ENCODE data around the gene ZIC5.
"Not testable (repeated sequence)": the region's sequence is repeated elsewhere in the genome, so short reads cannot be mapped to it uniquely, and the experiment has no call there.

Gene ZIC5

GRCh38 chr13:99960663-99961311 lies 10.8 kb downstream of the ZIC5 start:
- DNase-seq (ENCODE audit: low read depth in 1 of 2, low spot score in 1 of 2): no peak

GRCh38 chr13:99959540-99960230 lies 11.9 kb downstream of the ZIC5 start:
- DNase-seq (ENCODE audit: low read depth in 1 of 2, low spot score in 1 of 2): no peak

- DNase-seq (ENCODE audit: low read depth in 1 of 2, low spot score in 1 of 2): no peak
Observed at GRCh38 chr13:99959127-99959539, 12.4 kb downstream of the ZIC5 start.

GRCh38 chr13:99958406-99959126 lies 13.0 kb downstream of the ZIC5 start:
- DNase-seq (ENCODE audit: low read depth in 1 of 2, low spot score in 1 of 2): no peak

- DNase-seq (ENCODE audit: low read depth in 1 of 2, low spot score in 1 of 2): no peak
Observed at GRCh38 chr13:99956473-99957349, 14.9 kb downstream of the ZIC5 start.

- no peak for DNase-seq (ENCODE audit: low read depth in 1 of 2, low spot score in 1 of 2)
Observed at GRCh38 chr13:99955747-99956472, 15.7 kb downstream of the ZIC5 start.

GRCh38 chr13:99955107-99955746 lies 16.3 kb downstream of the ZIC5 start:
- DNase-seq (ENCODE audit: low read depth in 1 of 2, low spot score in 1 of 2): no peak

- no peak for DNase-seq (ENCODE audit: low read depth in 1 of 2, low spot score in 1 of 2)
Observed at GRCh38 chr13:99953138-99953755, 18.3 kb downstream of the ZIC5 start.

GRCh38 chr13:99951666-99952065 lies 19.9 kb downstream of the ZIC5 start:
- DNase-seq (ENCODE audit: low read depth in 1 of 2, low spot score in 1 of 2): not testable (repeated sequence)

- no peak for DNase-seq (ENCODE audit: low read depth in 1 of 2, low spot score in 1 of 2)
Observed at GRCh38 chr13:99949679-99950413, 21.7 kb downstream of the ZIC5 start.

- no peak for DNase-seq (ENCODE audit: low read depth in 1 of 2, low spot score in 1 of 2)
Observed at GRCh38 chr13:99948907-99949678, 22.5 kb downstream of the ZIC5 start.

GRCh38 chr13:99948411-99948810 lies 23.2 kb downstream of the ZIC5 start:
- no peak for DNase-seq (ENCODE audit: low read depth in 1 of 2, low spot score in 1 of 2)

GRCh38 chr13:99947666-99948065 lies 23.9 kb downstream of the ZIC5 start:
- no peak for DNase-seq (ENCODE audit: low read depth in 1 of 2, low spot score in 1 of 2)

- not testable (repeated sequence) for DNase-seq (ENCODE audit: low read depth in 1 of 2, low spot score in 1 of 2)
Observed at GRCh38 chr13:99945515-99945914, 26.1 kb downstream of the ZIC5 start.

GRCh38 chr13:99944606-99945005 lies 27.0 kb downstream of the ZIC5 start:
- DNase-seq (ENCODE audit: low read depth in 1 of 2, low spot score in 1 of 2): no peak

GRCh38 chr13:99944102-99944501 lies 27.5 kb downstream of the ZIC5 start:
- DNase-seq (ENCODE audit: low read depth in 1 of 2, low spot score in 1 of 2): no peak

- no peak for DNase-seq (ENCODE audit: low read depth in 1 of 2, low spot score in 1 of 2)
Observed at GRCh38 chr13:99941911-99942310, 29.7 kb downstream of the ZIC5 start.

GRCh38 chr13:99941086-99941485 lies 30.5 kb downstream of the ZIC5 start:
- no peak for DNase-seq (ENCODE audit: low read depth in 1 of 2, low spot score in 1 of 2)
